WTC11 (cell line): ENCODE results near the gene ZBTB4. TPM values are rescaled to one million over a fixed set of nuclear protein-coding genes. Genes with fewer than 3 reads are reported as not detected.

ENCODE experiments used
- ATAC-seq: fragments of 200-7000 bp; cut with Tn5 transposase; 2 replicates; pipeline ENCODE4 v1.10.0; 2021; ENCODE audit warnings: mild to moderate bottlenecking, moderate library complexity
- CTCF ChIA-PET: fragments of 300-600 bp; sonication (Branson Sonifier 250); formaldehyde crosslinking; loops from one replicate; lab custom pipeline; 2021; ENCODE audit warnings: antibody characterized with exemption; lab: Charles Lee
- POLR2A ChIA-PET: fragments of 350-600 bp; sonication (Branson Sonifier 250); formaldehyde crosslinking; loops from one replicate; lab custom pipeline; 2021; ENCODE audit warnings: antibody characterized with exemption; lab: Charles Lee
- DNase-seq: peaks from one replicate; pipeline ENCODE4 v3.0.0; 2021; ENCODE audit warnings: low spot score
- H3K27ac Mint-ChIP-seq: 2 replicates; pipeline ENCODE4 v1.8.0; 2021; ENCODE audit warnings: mixed read lengths
- H3K27me3 Mint-ChIP-seq: 2 replicates; pipeline ENCODE4 v1.8.0; 2021; ENCODE audit warnings: low read depth, mild to moderate bottlenecking, moderate library complexity, mixed read lengths
- H3K36me3 Mint-ChIP-seq: 2 replicates; pipeline ENCODE4 v1.8.0; 2021; ENCODE audit warnings: mixed read lengths
- H3K4me1 Mint-ChIP-seq: 2 replicates; pipeline ENCODE4 v1.8.0; 2022; ENCODE audit warnings: mixed read lengths
- H3K4me3 Mint-ChIP-seq: 2 replicates; pipeline ENCODE4 v1.8.0; 2021; ENCODE audit warnings: mild to moderate bottlenecking, moderate library complexity, mixed read lengths
- H3K9me3 Mint-ChIP-seq: 2 replicates; pipeline ENCODE4 v1.8.0; 2021; ENCODE audit warnings: mixed read lengths
- CREB1 ChIP-seq: sonication (generic); formaldehyde crosslinking; IDR thresholded peaks from 2 replicates; pipeline ENCODE4 v1.8.0; 2023; ENCODE audit warnings: mild to moderate bottlenecking, missing genetic modification reagents
- GABPB1 ChIP-seq: sonication (generic); formaldehyde crosslinking; IDR thresholded peaks from 2 replicates; pipeline ENCODE4 v1.8.1; 2023; ENCODE audit warnings: mild to moderate bottlenecking, missing genetic modification reagents
- HMGXB4 ChIP-seq: sonication (generic); formaldehyde crosslinking; IDR thresholded peaks from 2 replicates; pipeline ENCODE4 v1.8.1; 2023; ENCODE audit warnings: mild to moderate bottlenecking, moderate library complexity, missing genetic modification reagents
- IRF2 ChIP-seq: sonication (generic); formaldehyde crosslinking; IDR thresholded peaks from 2 replicates; pipeline ENCODE4 v1.8.0; 2022; ENCODE audit warnings: low read depth, missing genetic modification reagents, borderline replicate concordance
- JUN ChIP-seq: sonication (generic); formaldehyde crosslinking; IDR thresholded peaks from 2 replicates; pipeline ENCODE4 v1.8.0; 2023; ENCODE audit warnings: mild to moderate bottlenecking, missing genetic modification reagents
- MYBL2 ChIP-seq: sonication (generic); formaldehyde crosslinking; IDR thresholded peaks from 2 replicates; pipeline ENCODE4 v1.8.1; 2023; ENCODE audit warnings: mild to moderate bottlenecking, moderate library complexity, missing genetic modification reagents
- NFYB ChIP-seq: sonication (generic); formaldehyde crosslinking; conservative IDR thresholded peaks from 2 replicates; pipeline ENCODE4 v1.8.0; 2022; ENCODE audit warnings: low read depth, missing genetic modification reagents
- PRDM15 ChIP-seq: sonication (generic); formaldehyde crosslinking; IDR thresholded peaks from 2 replicates; pipeline ENCODE4 v1.8.0; 2022; ENCODE audit warnings: missing genetic modification reagents
- SMAD4 ChIP-seq: sonication (generic); formaldehyde crosslinking; IDR thresholded peaks from 2 replicates; pipeline ENCODE4 v1.8.0; 2022; ENCODE audit warnings: mild to moderate bottlenecking, missing genetic modification reagents
- STAT6 ChIP-seq: sonication (generic); formaldehyde crosslinking; conservative IDR thresholded peaks from 2 replicates; pipeline ENCODE4 v1.8.1; 2023; ENCODE audit warnings: mild to moderate bottlenecking, low read depth, missing genetic modification reagents, moderate library complexity
- USF1 ChIP-seq: sonication (generic); formaldehyde crosslinking; IDR thresholded peaks from 2 replicates; pipeline ENCODE4 v1.8.0; 2022; ENCODE audit warnings: mild to moderate bottlenecking, missing genetic modification reagents
- USF2 ChIP-seq: sonication (generic); formaldehyde crosslinking; IDR thresholded peaks from 2 replicates; pipeline ENCODE4 v1.8.1; 2023; ENCODE audit warnings: mild to moderate bottlenecking, missing genetic modification reagents, moderate library complexity
- ZNF232 ChIP-seq: sonication (generic); formaldehyde crosslinking; IDR thresholded peaks from 2 replicates; pipeline ENCODE4 v1.8.0; 2022; ENCODE audit warnings: mild to moderate bottlenecking, missing genetic modification reagents
- ZNF317 ChIP-seq: sonication (generic); formaldehyde crosslinking; IDR thresholded peaks from 2 replicates; pipeline ENCODE4 v1.8.1; 2023; ENCODE audit warnings: low read depth, mild to moderate bottlenecking, moderate library complexity, missing genetic modification reagents, borderline replicate concordance
- ZNF396 ChIP-seq: fragments of 250-450 bp; sonication (Bioruptor Pico); IDR thresholded peaks from 2 replicates; pipeline ENCODE4 v1.8.0; 2021; ENCODE audit warnings: mild to moderate bottlenecking, moderate library complexity, borderline replicate concordance
- ZNF671 ChIP-seq: fragments of 250-450 bp; sonication (Bioruptor Pico); IDR thresholded peaks from 2 replicates; pipeline ENCODE4 v1.8.0; 2021; ENCODE audit warnings: mild to moderate bottlenecking
- total RNA-seq: library from RNA; stranded (reverse); gene quantifications from 3 replicates; pipeline ENCODE4 v1.2.3, GENCODE V29; 2021
- TF ChIP-seq, protein P1 (sequence below): sonication (generic); formaldehyde crosslinking; IDR thresholded peaks from 2 replicates; pipeline ENCODE4 v1.8.0; 2022; ENCODE audit warnings: mild to moderate bottlenecking, missing genetic modification reagents
- TF ChIP-seq, protein P2 (sequence below): sonication (generic); formaldehyde crosslinking; IDR thresholded peaks from 2 replicates; pipeline ENCODE4 v1.8.1; 2023; ENCODE audit warnings: mild to moderate bottlenecking, missing genetic modification reagents

Gene ZBTB4
- total RNA-seq, 1 experiment from 2014 or later: 14.6 TPM

- TF ChIP-seq STAT6 (CRISPR knock-in tag): no peak
- no peak for TF ChIP-seq GABPB1
- TF ChIP-seq, protein P1, sequence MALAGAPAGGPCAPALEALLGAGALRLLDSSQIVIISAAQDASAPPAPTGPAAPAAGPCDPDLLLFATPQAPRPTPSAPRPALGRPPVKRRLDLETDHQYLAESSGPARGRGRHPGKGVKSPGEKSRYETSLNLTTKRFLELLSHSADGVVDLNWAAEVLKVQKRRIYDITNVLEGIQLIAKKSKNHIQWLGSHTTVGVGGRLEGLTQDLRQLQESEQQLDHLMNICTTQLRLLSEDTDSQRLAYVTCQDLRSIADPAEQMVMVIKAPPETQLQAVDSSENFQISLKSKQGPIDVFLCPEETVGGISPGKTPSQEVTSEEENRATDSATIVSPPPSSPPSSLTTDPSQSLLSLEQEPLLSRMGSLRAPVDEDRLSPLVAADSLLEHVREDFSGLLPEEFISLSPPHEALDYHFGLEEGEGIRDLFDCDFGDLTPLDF: no peak; the same call in 1 of the 2 replicates
- TF ChIP-seq NFYB (CRISPR knock-in tag): no peak; the same call in 1 of the 2 replicates
- TF ChIP-seq ZNF396 (CRISPR knock-in tag): no peak
- TF ChIP-seq SMAD4 (CRISPR knock-in tag): no peak
- TF ChIP-seq PRDM15 (CRISPR knock-in tag): no peak
- TF ChIP-seq IRF2: no peak
- no peak for TF ChIP-seq ZNF671 (CRISPR knock-in tag)
- TF ChIP-seq ZNF317: 0 out of 2 replicates have a peak, but pooled peaks have one; percentile 50
- TF ChIP-seq HMGXB4 (CRISPR knock-in tag): peak; percentile 100
- TF ChIP-seq ZNF232 (CRISPR knock-in tag): peak; percentile 95; the same call in 1 of the 2 replicates
- peak; percentile 89; the same call in 1 of the 2 replicates for TF ChIP-seq MYBL2 (CRISPR knock-in tag)
- no peak for TF ChIP-seq CREB1 (CRISPR knock-in tag)
- TF ChIP-seq, all 79 proteins: peak for 28
Measured at GRCh38 chr17:7436556-7437368, 42.7 kb downstream of the ZBTB4 start (continued).

- peaks cover 17% of the 10 kb centered on the region for H3K4me1 Mint-ChIP-seq
- POLR2A ChIA-PET: interaction anchor here (0.7 to 4.2 kb wide), 11 partner anchors 9 to 252 kb away, joined by 3 to 38 read pairs (median 4); partner anchors contain the start of genes CHRNB1, NEURL4, TMEM256 and TP53
- peak; percentile 68 for DNase-seq
- peaks cover 17% of the 10 kb centered on the region for H3K27me3 Mint-ChIP-seq
- no peaks in the 10 kb centered on the region for H3K9me3 Mint-ChIP-seq
- H3K4me3 Mint-ChIP-seq: peak overlapping the region; percentile 90
- no peaks in the 10 kb centered on the region for H3K36me3 Mint-ChIP-seq
- peak; percentile 1 for ATAC-seq
- CTCF ChIA-PET: interaction anchor here (0.8 to 4.7 kb wide), 32 partner anchors 9 to 268 kb away, joined by 3 to 69 read pairs (median 8); partner anchors contain the start of genes ACAP1, CHRNB1, KCTD11 and NEURL4
- peak overlapping the region; percentile 98 for H3K27ac Mint-ChIP-seq
- TF ChIP-seq USF2 (CRISPR knock-in tag) (peak; percentile 78), ZNF317 (no peak), JUN (CRISPR knock-in tag) (0 out of 2 replicates have a peak, but pooled peaks have one; percentile 7), USF1 (CRISPR knock-in tag) (peak; percentile 67)
- TF ChIP-seq, protein P2, sequence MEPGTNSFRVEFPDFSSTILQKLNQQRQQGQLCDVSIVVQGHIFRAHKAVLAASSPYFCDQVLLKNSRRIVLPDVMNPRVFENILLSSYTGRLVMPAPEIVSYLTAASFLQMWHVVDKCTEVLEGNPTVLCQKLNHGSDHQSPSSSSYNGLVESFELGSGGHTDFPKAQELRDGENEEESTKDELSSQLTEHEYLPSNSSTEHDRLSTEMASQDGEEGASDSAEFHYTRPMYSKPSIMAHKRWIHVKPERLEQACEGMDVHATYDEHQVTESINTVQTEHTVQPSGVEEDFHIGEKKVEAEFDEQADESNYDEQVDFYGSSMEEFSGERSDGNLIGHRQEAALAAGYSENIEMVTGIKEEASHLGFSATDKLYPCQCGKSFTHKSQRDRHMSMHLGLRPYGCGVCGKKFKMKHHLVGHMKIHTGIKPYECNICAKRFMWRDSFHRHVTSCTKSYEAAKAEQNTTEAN: 0 out of 2 replicates have a peak, but pooled peaks have one; percentile 48
Measured at GRCh38 chr17:7435676-7436555, 43.5 kb downstream of the ZBTB4 start.
